WERI-Rb-1 (cell line): ENCODE data around the gene HMGXB3.

Experiments
- DNase-seq: peaks from one replicate; pipeline ENCODE4 v3.0.0-alpha.2; 2020
- H3K27ac ChIP-seq: fragments of 250-450 bp; sonication (Bioruptor Pico); 2 replicates; pipeline ENCODE4 v1.5.1; 2020; ENCODE audit warnings: mild to moderate bottlenecking, moderate library complexity
- H3K27me3 ChIP-seq: fragments of 250-450 bp; sonication (Bioruptor Pico); 2 replicates; pipeline ENCODE4 v1.5.1; 2021; ENCODE audit warnings: mild to moderate bottlenecking, low read depth, moderate library complexity; ENCODE audit not compliant: insufficient read depth, severe bottlenecking
- H3K36me3 ChIP-seq: fragments of 250-450 bp; sonication (Bioruptor Pico); 2 replicates; pipeline ENCODE4 v1.5.1; 2020; ENCODE audit warnings: mild to moderate bottlenecking, moderate library complexity
- H3K4me3 ChIP-seq: 2 replicates; pipeline ENCODE4 v1.5.1; 2011; ENCODE audit warnings: low read depth, mild to moderate bottlenecking, control low read depth, low read length
- H3K9me3 ChIP-seq: fragments of 250-450 bp; sonication (Bioruptor Pico); 2 replicates; pipeline ENCODE4 v1.5.1; 2021; ENCODE audit warnings: mild to moderate bottlenecking, moderate library complexity; ENCODE audit not compliant: severe bottlenecking
- TF ChIP-seq, protein P1 (sequence below): IDR thresholded peaks from 2 replicates; pipeline ENCODE4 v1.5.1; 2011; ENCODE audit warnings: low read depth, mild to moderate bottlenecking, control low read depth, inconsistent platforms, low read length

HMGXB3 gene

DNA sequence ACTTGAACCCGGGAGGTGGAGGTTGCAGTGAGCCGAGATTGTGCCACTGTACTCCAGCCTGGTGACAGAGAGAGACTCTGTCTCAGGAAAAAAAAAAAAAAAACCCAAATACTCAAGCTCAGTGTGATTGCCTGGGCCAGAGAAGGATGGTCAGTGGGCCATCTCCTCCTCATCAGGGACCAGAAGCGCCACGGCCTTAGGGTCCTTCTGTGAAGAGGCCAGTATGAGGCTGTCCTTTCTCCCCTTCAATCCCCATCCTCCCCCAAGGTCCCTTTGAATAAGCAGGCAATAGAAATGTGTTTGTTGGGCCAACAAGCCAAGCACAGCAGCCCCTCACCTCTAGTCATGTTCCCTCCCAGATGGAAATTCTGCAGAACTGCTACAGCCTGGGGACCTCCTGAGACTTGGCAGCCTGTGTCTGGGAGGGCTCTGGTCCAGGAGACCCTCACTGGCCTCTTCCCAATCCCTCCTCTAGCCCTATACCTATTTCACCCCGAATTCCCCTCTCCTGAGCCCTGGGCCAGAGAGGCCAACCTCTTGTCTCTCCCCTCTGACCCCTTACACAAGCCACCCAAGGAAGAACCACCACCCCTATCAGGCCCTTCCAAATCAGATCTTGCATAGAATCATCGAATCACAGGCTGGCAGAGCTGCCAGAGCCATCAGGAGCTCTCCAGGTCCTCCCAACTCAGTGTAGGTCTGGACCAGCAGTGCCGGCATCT, 84.8 kb downstream of the HMGXB3 start:
- DNase-seq, result no peak
- Histone ChIP-seq H3K4me3 (no peak overlapping the region), H3K9me3 (peaks cover 2% of the 10 kb centered on the region), H3K36me3 (no peaks in the 10 kb centered on the region), H3K27ac (no peak overlapping the region), H3K27me3 (no peaks in the 10 kb centered on the region)
- TF ChIP-seq, protein P1, sequence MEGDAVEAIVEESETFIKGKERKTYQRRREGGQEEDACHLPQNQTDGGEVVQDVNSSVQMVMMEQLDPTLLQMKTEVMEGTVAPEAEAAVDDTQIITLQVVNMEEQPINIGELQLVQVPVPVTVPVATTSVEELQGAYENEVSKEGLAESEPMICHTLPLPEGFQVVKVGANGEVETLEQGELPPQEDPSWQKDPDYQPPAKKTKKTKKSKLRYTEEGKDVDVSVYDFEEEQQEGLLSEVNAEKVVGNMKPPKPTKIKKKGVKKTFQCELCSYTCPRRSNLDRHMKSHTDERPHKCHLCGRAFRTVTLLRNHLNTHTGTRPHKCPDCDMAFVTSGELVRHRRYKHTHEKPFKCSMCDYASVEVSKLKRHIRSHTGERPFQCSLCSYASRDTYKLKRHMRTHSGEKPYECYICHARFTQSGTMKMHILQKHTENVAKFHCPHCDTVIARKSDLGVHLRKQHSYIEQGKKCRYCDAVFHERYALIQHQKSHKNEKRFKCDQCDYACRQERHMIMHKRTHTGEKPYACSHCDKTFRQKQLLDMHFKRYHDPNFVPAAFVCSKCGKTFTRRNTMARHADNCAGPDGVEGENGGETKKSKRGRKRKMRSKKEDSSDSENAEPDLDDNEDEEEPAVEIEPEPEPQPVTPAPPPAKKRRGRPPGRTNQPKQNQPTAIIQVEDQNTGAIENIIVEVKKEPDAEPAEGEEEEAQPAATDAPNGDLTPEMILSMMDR, result no peak

DNA sequence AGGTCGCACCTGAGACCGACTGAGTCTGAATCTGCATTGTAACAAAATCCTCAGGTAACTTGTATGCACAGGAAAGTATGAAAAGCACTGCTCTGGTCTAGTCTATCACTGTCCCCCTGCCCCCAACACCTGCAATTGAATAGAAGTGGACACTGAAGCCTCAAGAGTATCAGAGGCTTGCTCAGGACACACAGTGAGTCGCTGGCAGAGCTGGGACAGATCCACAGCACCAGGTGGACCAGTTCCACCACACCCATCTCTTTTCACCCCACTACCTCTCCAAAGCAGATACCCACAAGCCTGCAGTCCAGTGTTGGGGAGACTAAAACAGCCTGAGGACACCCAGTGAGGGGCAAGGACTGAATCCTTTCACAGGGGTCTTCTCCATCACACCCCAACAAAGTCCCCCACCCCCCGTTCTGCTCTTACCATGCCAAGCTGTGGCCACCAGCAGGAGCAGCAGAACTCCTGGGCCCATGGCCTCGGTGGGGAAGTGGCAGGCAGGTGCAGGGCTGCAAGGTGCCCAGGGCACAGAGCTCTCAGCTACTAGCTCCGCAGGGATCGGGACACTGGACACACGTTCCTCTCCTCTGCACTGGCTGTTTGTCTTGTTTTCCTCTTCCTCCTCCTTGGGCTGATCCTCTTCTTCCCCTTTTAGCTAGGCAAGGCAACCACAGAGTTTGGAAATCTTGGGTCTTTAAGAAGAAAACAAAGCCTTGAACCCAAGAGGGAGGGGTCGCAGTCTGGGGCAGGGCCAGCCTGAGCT, 85.6 kb downstream of the HMGXB3 start, which contains the start of gene CSF1R:
CSF1R (minus strand) TSS at position 605 of the 766 bp plus-strand sequence; CDS start at position 478, 127 bp downstream.
- H3K27me3 ChIP-seq, result no peaks in the 10 kb centered on the region
- peaks cover 2% of the 10 kb centered on the region for H3K9me3 ChIP-seq
- H3K27ac ChIP-seq, result no peak within 1 kb of the TSS
- DNase-seq, result no peak
- H3K4me3 ChIP-seq, result no peak within 1 kb of the TSS
- no peaks in the 10 kb centered on the region for H3K36me3 ChIP-seq
- TF ChIP-seq, protein P1, result no peak

DNA sequence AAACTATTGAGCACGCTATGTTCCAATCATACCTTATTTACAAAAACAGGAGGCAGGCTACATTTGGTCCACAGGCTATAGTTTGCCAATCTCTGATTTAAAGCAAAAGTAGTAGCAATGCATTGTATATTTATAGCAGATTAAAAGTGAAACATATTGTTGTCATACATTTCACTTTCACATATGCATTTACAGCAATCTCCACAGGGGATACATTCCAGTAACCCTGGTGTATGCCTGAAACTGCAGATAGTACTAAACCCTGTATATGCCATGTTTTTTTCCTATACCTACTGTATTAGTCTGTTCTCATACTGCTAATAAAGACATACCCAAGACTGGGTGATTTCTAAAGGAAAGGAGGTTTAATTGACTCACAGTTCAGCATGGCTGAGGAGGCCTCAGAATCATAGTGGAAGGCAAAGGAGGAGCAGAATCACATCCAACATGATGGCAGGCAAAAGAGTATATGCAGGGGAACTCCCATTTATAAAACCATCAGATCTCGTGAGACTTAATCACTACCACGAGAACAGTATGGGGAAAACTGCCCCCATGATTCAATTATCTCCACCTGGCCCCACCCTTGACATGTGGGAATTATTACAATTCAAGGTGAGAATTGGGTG, 91.7 kb downstream of the HMGXB3 start:
- H3K4me3 ChIP-seq, result no peak overlapping the region
- H3K27ac ChIP-seq, result no peak overlapping the region
- H3K27me3 ChIP-seq, result no peaks in the 10 kb centered on the region
- TF ChIP-seq, protein P1, result no peak
- no peaks in the 10 kb centered on the region for H3K36me3 ChIP-seq
- no peak for DNase-seq
- peaks cover 2% of the 10 kb centered on the region for H3K9me3 ChIP-seq

DNA sequence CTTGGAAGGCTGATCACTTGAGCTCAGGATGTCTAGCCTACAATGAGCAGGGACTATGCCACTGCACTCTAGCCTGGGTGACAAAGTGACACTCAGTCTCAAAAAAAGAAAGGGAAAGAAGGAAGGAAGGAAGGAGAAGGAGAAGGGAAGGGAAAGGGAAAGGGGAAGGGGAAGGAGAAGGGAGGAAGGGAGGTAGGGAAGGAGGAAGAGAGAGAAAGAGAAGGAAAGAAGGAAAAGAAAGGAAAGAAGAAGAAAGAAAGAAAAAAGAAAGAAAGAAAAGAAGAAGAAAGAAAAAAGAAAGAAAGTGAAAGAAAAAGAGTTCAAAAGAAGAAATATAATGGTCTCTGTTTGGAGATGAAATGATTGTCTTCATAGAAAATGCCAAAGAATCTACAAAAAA, 96.6 kb downstream of the HMGXB3 start:
- TF ChIP-seq, protein P1, result no peak
- Histone ChIP-seq H3K9me3 (no peaks in the 10 kb centered on the region), H3K27ac (no peak overlapping the region), H3K4me3 (no peak overlapping the region), H3K27me3 (no peaks in the 10 kb centered on the region), H3K36me3 (no peaks in the 10 kb centered on the region)
- no peak for DNase-seq

DNA sequence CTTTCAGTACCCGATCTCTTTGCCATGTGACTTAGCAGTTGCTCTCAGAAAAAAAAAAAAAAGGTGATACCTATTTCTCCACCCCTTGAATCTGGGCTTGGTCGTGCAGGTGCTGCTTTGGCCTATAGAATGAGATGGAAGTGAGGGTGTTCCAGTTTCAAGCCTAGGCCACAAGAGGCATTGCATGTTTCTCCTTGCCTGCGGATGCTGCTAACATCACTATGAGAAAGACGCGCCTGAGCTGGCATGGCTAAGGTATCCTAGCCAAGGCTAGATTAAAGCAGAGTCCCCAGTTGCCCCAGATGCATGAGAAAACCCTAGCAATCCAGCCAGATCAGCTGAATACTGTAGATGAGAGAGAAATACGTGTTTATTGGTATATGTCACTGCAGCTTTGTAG, 100.5 kb downstream of the HMGXB3 start:
- TF ChIP-seq, protein P1, result no peak
- Histone ChIP-seq H3K9me3 (no peaks in the 10 kb centered on the region), H3K27me3 (no peaks in the 10 kb centered on the region), H3K27ac (no peak overlapping the region), H3K4me3 (no peak overlapping the region), H3K36me3 (no peaks in the 10 kb centered on the region)
- DNase-seq, result no peak
